Activated CD4-positive, alpha-beta T cell treated with anti-CD3 and anti-CD28 coated beads, Interleukin-2, amount 50 U/mL, for 4 hours (primary cell): ENCODE data around the gene TESK2.
"Not testable (repeated sequence)": the region's sequence is repeated elsewhere in the genome, so short reads cannot be mapped to it uniquely, and the experiment has no call there.

Experiments used
- DNase-seq, 2 experiments: peaks; one replicate each; pipeline ENCODE4 v3.0.0-alpha.2; 2020

The TESK2 gene

GRCh38 chr1:45470306-45470798 lies 20.6 kb downstream of the TESK2 start:
- DNase-seq = no peak

- not testable (repeated sequence) for DNase-seq
Observed at GRCh38 chr1:45467353-45467752, 23.6 kb downstream of the TESK2 start.

GRCh38 chr1:45465277-45465676 lies 25.7 kb downstream of the TESK2 start:
- no peak for DNase-seq

- DNase-seq = no peak
Observed at GRCh38 chr1:45458894-45459293, 32.1 kb downstream of the TESK2 start.

- no peak for DNase-seq
Observed at GRCh38 chr1:45456531-45456930, 34.4 kb downstream of the TESK2 start.

- no peak for DNase-seq
Observed at GRCh38 chr1:45455162-45455561, 35.8 kb downstream of the TESK2 start.

GRCh38 chr1:45454464-45454863 lies 36.5 kb downstream of the TESK2 start:
- no peak for DNase-seq

GRCh38 chr1:45452503-45452902 lies 38.5 kb downstream of the TESK2 start:
- no peak for DNase-seq

GRCh38 chr1:45448357-45448756 lies 42.6 kb downstream of the TESK2 start:
- DNase-seq = no peak

- DNase-seq = no peak
Observed at GRCh38 chr1:45446950-45447672, 43.9 kb downstream of the TESK2 start.

GRCh38 chr1:45446530-45446929 lies 44.4 kb downstream of the TESK2 start:
- no peak for DNase-seq

- no peak for DNase-seq
Observed at GRCh38 chr1:45444609-45445131, 46.3 kb downstream of the TESK2 start.

GRCh38 chr1:45443580-45444446 lies 47.1 kb downstream of the TESK2 start:
- DNase-seq = no peak

- no peak for DNase-seq
Observed at GRCh38 chr1:45442272-45442671, 48.7 kb downstream of the TESK2 start.

- no peak for DNase-seq
Observed at GRCh38 chr1:45437323-45437722, 53.6 kb downstream of the TESK2 start.

- no peak for DNase-seq
Observed at GRCh38 chr1:45430490-45430889, 60.5 kb downstream of the TESK2 start.

- DNase-seq = no peak
Observed at GRCh38 chr1:45429561-45430159, 61.3 kb downstream of the TESK2 start.

- DNase-seq = no peak
Observed at GRCh38 chr1:45423906-45424678, 66.9 kb downstream of the TESK2 start.

GRCh38 chr1:45421935-45422334 lies 69.0 kb downstream of the TESK2 start:
- no peak for DNase-seq

- DNase-seq = no peak
Observed at GRCh38 chr1:45414746-45415145, 76.2 kb downstream of the TESK2 start.

GRCh38 chr1:45412899-45413298 lies 78.1 kb downstream of the TESK2 start:
- no peak for DNase-seq

- no peak for DNase-seq
Observed at GRCh38 chr1:45411510-45411899, 79.5 kb downstream of the TESK2 start.
